ENCODE results near the gene PIM3.
"Not testable (repeated sequence)": the region's sequence is repeated elsewhere in the genome, so short reads cannot be mapped to it uniquely, and the experiment has no call there.

Gene PIM3

GRCh38 chr22:49976439-49977175 lies 16.0 kb downstream of the PIM3 start:
- no peak overlapping the region for H3K4me3 ChIP-seq (ENCODE audit: low read depth, low read length)
- TF ChIP-seq MYC (IDR thresholded peaks at IDR 0.05; ENCODE audit: low read depth, low read length), result no peak
- no peak for TF ChIP-seq POLR2A (IDR thresholded peaks at IDR 0.05; ENCODE audit: extremely low read depth, insufficient read length)
- no peak for TF ChIP-seq MAX (IDR thresholded peaks at IDR 0.05; ENCODE audit: low read depth, low read length)
- no peak for TF ChIP-seq CTCF (IDR thresholded peaks at IDR 0.05; ENCODE audit: low read depth, low read length)
- peak; percentile 38 for DNase-seq (ENCODE audit: low read depth)

GRCh38 chr22:49977578-49977977 lies 17.0 kb downstream of the PIM3 start:
- TF ChIP-seq MYC (IDR thresholded peaks at IDR 0.05; ENCODE audit: low read depth, low read length) (no peak), CTCF (IDR thresholded peaks at IDR 0.05; ENCODE audit: low read depth, low read length) (no peak), MAX (IDR thresholded peaks at IDR 0.05; ENCODE audit: low read depth, low read length) (no peak), POLR2A (IDR thresholded peaks at IDR 0.05; ENCODE audit: extremely low read depth, insufficient read length) (no peak)
- peak; percentile 1 for DNase-seq (ENCODE audit: low read depth)
- H3K4me3 ChIP-seq (ENCODE audit: low read depth, low read length), result no peak overlapping the region

GRCh38 chr22:49979587-49980264 lies 19.2 kb downstream of the PIM3 start:
- no peak for TF ChIP-seq MAX (IDR thresholded peaks at IDR 0.05; ENCODE audit: low read depth, low read length)
- TF ChIP-seq POLR2A (IDR thresholded peaks at IDR 0.05; ENCODE audit: extremely low read depth, insufficient read length), result no peak
- TF ChIP-seq CTCF (IDR thresholded peaks at IDR 0.05; ENCODE audit: low read depth, low read length), result peak; percentile 72
- TF ChIP-seq MYC (IDR thresholded peaks at IDR 0.05; ENCODE audit: low read depth, low read length), result no peak
- H3K4me3 ChIP-seq (ENCODE audit: low read depth, low read length), result no peak overlapping the region
- DNase-seq (ENCODE audit: low read depth), result peak; percentile 66

GRCh38 chr22:49981799-49982198 lies 21.2 kb downstream of the PIM3 start:
- DNase-seq (ENCODE audit: low read depth), result not testable (repeated sequence)

GRCh38 chr22:49983148-49984042 lies 22.8 kb downstream of the PIM3 start:
- no peak overlapping the region for H3K4me3 ChIP-seq (ENCODE audit: low read depth, low read length)
- TF ChIP-seq POLR2A (IDR thresholded peaks at IDR 0.05; ENCODE audit: extremely low read depth, insufficient read length) (no peak), MAX (IDR thresholded peaks at IDR 0.05; ENCODE audit: low read depth, low read length) (no peak), MYC (IDR thresholded peaks at IDR 0.05; ENCODE audit: low read depth, low read length) (no peak), CTCF (IDR thresholded peaks at IDR 0.05; ENCODE audit: low read depth, low read length) (no peak)
- no peak for DNase-seq (ENCODE audit: low read depth)

More at GRCh38 chr22:49981799-49982198, 21.2 kb downstream of the PIM3 start:
- not testable (repeated sequence) for H3K4me3 ChIP-seq (ENCODE audit: low read depth, low read length)

GRCh38 chr22:49986325-49986724 lies 25.8 kb downstream of the PIM3 start:
- no peak overlapping the region for H3K4me3 ChIP-seq (ENCODE audit: low read depth, low read length)
- TF ChIP-seq CTCF (IDR thresholded peaks at IDR 0.05; ENCODE audit: low read depth, low read length) (no peak), POLR2A (IDR thresholded peaks at IDR 0.05; ENCODE audit: extremely low read depth, insufficient read length) (no peak), MYC (IDR thresholded peaks at IDR 0.05; ENCODE audit: low read depth, low read length) (no peak), MAX (IDR thresholded peaks at IDR 0.05; ENCODE audit: low read depth, low read length) (no peak)
- no peak for DNase-seq (ENCODE audit: low read depth)

- not testable (repeated sequence) for H3K4me3 ChIP-seq (ENCODE audit: low read depth, low read length); DNase-seq (ENCODE audit: low read depth)
Measured at GRCh38 chr22:49989826-49990225, 29.3 kb downstream of the PIM3 start.

Data from NB4 (cell line).